HepG2 (cell line): ENCODE measurements around the gene AVPR2. TPM values are rescaled to one million over a fixed set of nuclear protein-coding genes. Genes with fewer than 3 reads are reported as not detected.

Source experiments
- CBX2 ChIP-seq, 2 experiments: fragments of 200-600 bp in 1 of 2; sonication (generic); formaldehyde crosslinking in 1 of 2; IDR thresholded peaks; 2 replicates each; pipeline versions ENCODE4 v1.7.0 to v1.8.1; 2018 to 2022; ENCODE audit warnings: low read depth in 2 of 2, low read length in 1 of 2, mild to moderate bottlenecking in 1 of 2, missing genetic modification reagents in 1 of 2
- CEBPG ChIP-seq: IDR thresholded peaks from 2 replicates; pipeline ENCODE4 v1.6.1; 2016
- ELF3 ChIP-seq: IDR thresholded peaks from 2 replicates; pipeline ENCODE4 v1.6.1; 2016; ENCODE audit warnings: missing genetic modification reagents, missing compliant biosample characterization
- GABPA ChIP-seq, 2 experiments: IDR thresholded peaks; 2 replicates each; pipeline ENCODE4 v1.6.1; 2011 to 2016; ENCODE audit warnings: low read depth in 2 of 2, low read length in 1 of 2, missing biosample characterization in 1 of 2, missing genetic modification characterization in 1 of 2
- KLF6 ChIP-seq: IDR thresholded peaks from 2 replicates; pipeline ENCODE4 v1.8.0; 2016; ENCODE audit warnings: missing biosample characterization, missing genetic modification reagents
- MYPOP ChIP-seq: sonication (generic); formaldehyde crosslinking; IDR thresholded peaks from 2 replicates; pipeline ENCODE4 v1.8.1; 2023; ENCODE audit warnings: mild to moderate bottlenecking, moderate library complexity, missing genetic modification reagents
- NFYC ChIP-seq: IDR thresholded peaks from 2 replicates; pipeline ENCODE4 v1.6.1; 2016; ENCODE audit warnings: missing genetic modification reagents, missing compliant biosample characterization
- NKX3-1 ChIP-seq: sonication (generic); formaldehyde crosslinking; IDR thresholded peaks from 2 replicates; pipeline ENCODE4 v1.5.0; 2020; ENCODE audit warnings: missing genetic modification reagents
- PHF21A ChIP-seq: sonication (generic); formaldehyde crosslinking; IDR thresholded peaks from 2 replicates; pipeline ENCODE4 v1.5.0; 2020; ENCODE audit warnings: mild to moderate bottlenecking, missing genetic modification reagents
- PREB ChIP-seq: sonication (generic); formaldehyde crosslinking; IDR thresholded peaks from 2 replicates; pipeline ENCODE4 v1.4.0; 2020; ENCODE audit warnings: missing genetic modification reagents
- RXRA ChIP-seq: sonication (generic); formaldehyde crosslinking; IDR thresholded peaks from 2 replicates; pipeline ENCODE4 v1.5.1; 2020; ENCODE audit warnings: missing genetic modification reagents
- SIN3A ChIP-seq: IDR thresholded peaks from 2 replicates; pipeline ENCODE4 v1.6.1; 2011; ENCODE audit warnings: low read depth, mild to moderate bottlenecking, control low read depth, low read length, borderline replicate concordance
- SNAPC5 ChIP-seq: sonication (generic); formaldehyde crosslinking; IDR thresholded peaks from 2 replicates; pipeline ENCODE4 v1.8.1; 2023; ENCODE audit warnings: mild to moderate bottlenecking, missing genetic modification reagents, borderline replicate concordance
- SOX5 ChIP-seq: IDR thresholded peaks from 2 replicates; pipeline ENCODE4 v1.6.1; 2016; ENCODE audit warnings: borderline replicate concordance
- TCF7 ChIP-seq: sonication (generic); IDR thresholded peaks from 2 replicates; pipeline ENCODE4 v1.6.1; 2016; ENCODE audit warnings: antibody characterized with exemption, low read depth
- ZBTB26 ChIP-seq: IDR thresholded peaks from 2 replicates; pipeline ENCODE4 v1.6.1; 2016; ENCODE audit warnings: missing compliant biosample characterization, missing genetic modification reagents, borderline replicate concordance
- ZFY ChIP-seq: sonication (generic); formaldehyde crosslinking; IDR thresholded peaks from 2 replicates; pipeline ENCODE4 v1.4.0; 2020; ENCODE audit warnings: missing genetic modification reagents
- ZNF205 ChIP-seq: IDR thresholded peaks from 2 replicates; pipeline ENCODE4 v1.6.1; 2018; ENCODE audit warnings: missing biosample characterization, missing genetic modification reagents
- ZNF282 ChIP-seq: fragments of 450-650 bp; IDR thresholded peaks from 2 replicates; pipeline ENCODE4 v1.6.1; 2018; ENCODE audit not compliant: partially characterized antibody
- ZNF30 ChIP-seq: sonication (generic); formaldehyde crosslinking; IDR thresholded peaks from 2 replicates; pipeline ENCODE4 v1.5.0; 2020; ENCODE audit warnings: mild to moderate bottlenecking, missing genetic modification reagents
- ZNF382 ChIP-seq: sonication (generic); formaldehyde crosslinking; IDR thresholded peaks from 2 replicates; pipeline ENCODE4 v1.5.0; 2020; ENCODE audit warnings: missing genetic modification reagents, mild to moderate bottlenecking, borderline replicate concordance
- ZNF724P ChIP-seq: sonication (generic); formaldehyde crosslinking; IDR thresholded peaks from 2 replicates; pipeline ENCODE4 v1.8.0; 2022; ENCODE audit warnings: missing genetic modification reagents, borderline replicate concordance
- ZNF780A ChIP-seq: sonication (generic); formaldehyde crosslinking; IDR thresholded peaks from 2 replicates; pipeline ENCODE4 v1.8.0; 2022; ENCODE audit warnings: mild to moderate bottlenecking, missing genetic modification reagents, moderate library complexity
- ZNF839 ChIP-seq: sonication (generic); formaldehyde crosslinking; IDR thresholded peaks from 2 replicates; pipeline ENCODE4 v1.4.0; 2020; ENCODE audit warnings: missing genetic modification reagents, mild to moderate bottlenecking, borderline replicate concordance
- ZSCAN25 ChIP-seq: sonication (generic); formaldehyde crosslinking; IDR thresholded peaks from 2 replicates; pipeline ENCODE4 v1.8.0; 2022; ENCODE audit warnings: mild to moderate bottlenecking, missing genetic modification reagents
- polyA plus RNA-seq, 8 experiments: library from polyadenylated mRNA; depleted of rRNA in 3 of 8; stranded (reverse) in 7 of 8; unstranded in 1 of 8; fragments of >200 nt; fragmentation: Illumina TruSeq in 4 of 8; extraction: Trizol in 4 of 8; gene quantifications; 2 replicates each; pipeline versions ENCODE4 v1.2.1 to v1.2.3, GENCODE V29; 2011 to 2016; ENCODE audit warnings: low read depth in 4 of 8, missing spikeins in 1 of 8, mixed read lengths in 1 of 8; ENCODE audit not compliant: insufficient read depth in 1 of 8
- total RNA-seq, 5 experiments: library from RNA; depleted of rRNA; stranded (reverse); fragments of >200 nt; fragmentation: Illumina TruSeq; extraction: Trizol; gene quantifications; 2 replicates each; pipeline ENCODE4 v1.2.3, GENCODE V29; 2016; ENCODE audit warnings: low read depth in 1 of 5

AVPR2 gene
- total and polyA plus RNA-seq, 2 of the 13 experiments (the other 11 are each of a cell fraction or from before 2014, with no cell fraction given): not detected

- TF ChIP-seq CEBPG (CRISPR knock-in tag): no peak
- TF ChIP-seq ZNF780A: no peak
- no peak for TF ChIP-seq ZNF30
- 0 out of 2 replicates have a peak, but pooled peaks have one; percentile 15 for TF ChIP-seq ELF3 (CRISPR knock-in tag)
- peak; percentile 78 for TF ChIP-seq PHF21A (CRISPR knock-in tag)
- no peak for TF ChIP-seq ZNF382 (CRISPR knock-in tag)
- TF ChIP-seq SIN3A: no peak
- TF ChIP-seq RXRA (CRISPR knock-in tag): 0 out of 2 replicates have a peak, but pooled peaks have one; percentile 49
- TF ChIP-seq ZNF839 (CRISPR knock-in tag): no peak
- TF ChIP-seq ZNF282: no peak
- peak; percentile 76 for TF ChIP-seq ZSCAN25 (CRISPR knock-in tag)
- no peak for TF ChIP-seq TCF7
- TF ChIP-seq KLF6 (CRISPR knock-in tag): no peak
- TF ChIP-seq ZNF724P: no peak
- peak; percentile 77 for TF ChIP-seq ZFY (CRISPR knock-in tag)
- TF ChIP-seq ZNF205 (CRISPR knock-in tag): no peak
- TF ChIP-seq PREB: no peak
- peak; percentile 27; the same call in 1 of the 2 replicates for TF ChIP-seq SOX5 (CRISPR knock-in tag)
- TF ChIP-seq MYPOP (CRISPR knock-in tag): no peak
- TF ChIP-seq CBX2 (IDR thresholded peaks at IDR 0.05; ENCODE audit: low read depth, low read length): no peak
- TF ChIP-seq CBX2 (CRISPR knock-in tag; IDR thresholded peaks at IDR 0.05; ENCODE audit: low read depth): no peak
- TF ChIP-seq ZBTB26 (CRISPR knock-in tag): no peak
- TF ChIP-seq SNAPC5 (CRISPR knock-in tag): no peak
- no peak for TF ChIP-seq NFYC (CRISPR knock-in tag)
- no peak for TF ChIP-seq GABPA (IDR thresholded peaks at IDR 0.05; ENCODE audit: low read depth, low read length)
- TF ChIP-seq GABPA (CRISPR knock-in tag; IDR thresholded peaks at IDR 0.05; ENCODE audit: low read depth): peak; percentile 46; the same call in 1 of the 2 replicates
- no peak for TF ChIP-seq NKX3-1 (CRISPR knock-in tag)
Measured at GRCh38 chrX:153947009-153947769, 42.7 kb downstream of the AVPR2 start (continued).
